ENCODE measurements around the gene SRCIN1.
"Not testable (repeated sequence)": the region's sequence is repeated elsewhere in the genome, so short reads cannot be mapped to it uniquely, and the experiment has no call there.

- not testable (repeated sequence) for TF ChIP-seq CTCF, POLR2AphosphoS5, POLR2A, EP300 (IDR thresholded peaks at IDR 0.05)
Observed at GRCh38 chr17:38499230-38499629, 106.5 kb downstream of the SRCIN1 start.
